DMS153 treated with DMSO at 0.1 percent for 48 hours (cell line): ENCODE data around the gene UBE2Q2.
"Not testable (repeated sequence)": the region's sequence is repeated elsewhere in the genome, so short reads cannot be mapped to it uniquely, and the experiment has no call there.

ENCODE experiments used
- DNase-seq: peaks from one replicate; lab custom pipeline; 2025; ENCODE audit not compliant: unreplicated experiment; lab: John Stamatoyannopoulos, UW

UBE2Q2 gene

GRCh38 chr15:75864213-75865059 is 21.2 kb downstream of the UBE2Q2 start:
- no peak for DNase-seq

- DNase-seq = not testable (repeated sequence)
These were observed 22.8 kb downstream of the UBE2Q2 start for GRCh38 chr15:75866045-75866444.

GRCh38 chr15:75866916-75867315 is 23.7 kb downstream of the UBE2Q2 start:
- DNase-seq = no peak

GRCh38 chr15:75867449-75867848 is 24.2 kb downstream of the UBE2Q2 start:
- DNase-seq = no peak

GRCh38 chr15:75868019-75868418 is 24.8 kb downstream of the UBE2Q2 start:
- DNase-seq = no peak

- no peak for DNase-seq
These were observed 26.2 kb downstream of the UBE2Q2 start for GRCh38 chr15:75869446-75869845.

- not testable (repeated sequence) for DNase-seq
These were observed 28.3 kb downstream of the UBE2Q2 start for GRCh38 chr15:75871589-75871988.

- no peak for DNase-seq
These were observed 29.2 kb downstream of the UBE2Q2 start for GRCh38 chr15:75872403-75872990.

- no peak for DNase-seq
These were observed 40.8 kb downstream of the UBE2Q2 start for GRCh38 chr15:75884041-75884440.

- DNase-seq = no peak
These were observed 43.9 kb downstream of the UBE2Q2 start for GRCh38 chr15:75887178-75887577.

GRCh38 chr15:75891895-75892294 is 48.6 kb downstream of the UBE2Q2 start:
- DNase-seq = no peak

- no peak for DNase-seq
These were observed 52.5 kb downstream of the UBE2Q2 start for GRCh38 chr15:75895731-75896130.

- no peak for DNase-seq
These were observed 57.3 kb downstream of the UBE2Q2 start for GRCh38 chr15:75900577-75900976.

- DNase-seq = no peak
These were observed 58.9 kb downstream of the UBE2Q2 start for GRCh38 chr15:75902129-75902557.

- DNase-seq = peak; percentile 12
These were observed 60.3 kb downstream of the UBE2Q2 start, which contains the start of gene FBXO22 for GRCh38 chr15:75903331-75904239. Gene FBXO22 (plus strand): TSS chr15:75903878. CDS start chr15:75903964, 86 bp downstream.

- DNase-seq = no peak
These were observed 62.0 kb downstream of the UBE2Q2 start for GRCh38 chr15:75905231-75905630.

GRCh38 chr15:75910355-75910754 is 67.1 kb downstream of the UBE2Q2 start:
- DNase-seq = not testable (repeated sequence)

GRCh38 chr15:75916978-75917377 is 73.7 kb downstream of the UBE2Q2 start:
- no peak for DNase-seq

GRCh38 chr15:75918135-75918534 is 74.9 kb downstream of the UBE2Q2 start:
- DNase-seq = no peak

GRCh38 chr15:75920079-75920478 is 76.8 kb downstream of the UBE2Q2 start:
- DNase-seq = no peak
